SK-N-SH treated with all-trans-retinoic acid at 6 μM for 48 hours (cell line): ENCODE measurements around the gene GMIP.

Source experiments
- ATAC-seq: fragments of 200-7000 bp; cut with Tn5 transposase; 3 replicates; pipeline ENCODE4 v1.9.1; 2020; ENCODE audit warnings: mild to moderate bottlenecking, moderate library complexity
- ARNTL ChIP-seq: fragments of 450-650 bp; formaldehyde crosslinking; IDR thresholded peaks from 2 replicates; pipeline ENCODE4 v1.5.0; 2020; ENCODE audit warnings: low read depth, mild to moderate bottlenecking, moderate library complexity, borderline replicate concordance
- BACH2 ChIP-seq: fragments of 250-450 bp; sonication (Bioruptor Pico); IDR thresholded peaks from 2 replicates; pipeline ENCODE4 v1.9.0; 2021; ENCODE audit warnings: mild to moderate bottlenecking, borderline replicate concordance
- CSDC2 ChIP-seq: fragments of 250-450 bp; sonication (Bioruptor Pico); IDR thresholded peaks from 2 replicates; pipeline ENCODE4 v1.5.0; 2020; ENCODE audit warnings: mild to moderate bottlenecking, moderate library complexity
- GLIS3 ChIP-seq: fragments of 250-450 bp; sonication (Bioruptor Pico); IDR thresholded peaks from 2 replicates; pipeline ENCODE4 v1.5.0; 2020; ENCODE audit warnings: mild to moderate bottlenecking, moderate library complexity
- OSR1 ChIP-seq: fragments of 250-450 bp; sonication (Bioruptor Pico); IDR thresholded peaks from 2 replicates; pipeline ENCODE4 v1.8.0; 2022; ENCODE audit warnings: moderate library complexity, mild to moderate bottlenecking, inconsistent platforms
- PPARA ChIP-seq: fragments of 250-450 bp; sonication (Bioruptor Pico); IDR thresholded peaks from 2 replicates; pipeline ENCODE4 v1.5.0; 2020; ENCODE audit warnings: mild to moderate bottlenecking, borderline replicate concordance
- RARB ChIP-seq: fragments of 250-450 bp; sonication (Bioruptor Pico); IDR thresholded peaks from 2 replicates; pipeline ENCODE4 v1.8.0; 2021; ENCODE audit warnings: mild to moderate bottlenecking, moderate library complexity
- SNAI2 ChIP-seq: fragments of 250-450 bp; sonication (Bioruptor Pico); IDR thresholded peaks from 2 replicates; pipeline ENCODE4 v1.5.0; 2020; ENCODE audit warnings: mild to moderate bottlenecking, moderate library complexity
- TCF4 ChIP-seq: fragments of 250-450 bp; sonication (Bioruptor Pico); IDR thresholded peaks from 2 replicates; pipeline ENCODE4 v1.8.0; 2021; ENCODE audit warnings: mild to moderate bottlenecking, moderate library complexity, borderline replicate concordance
- TOX ChIP-seq: fragments of 250-450 bp; sonication (Bioruptor Pico); IDR thresholded peaks from 2 replicates; pipeline ENCODE4 v1.8.0; 2021; ENCODE audit warnings: mild to moderate bottlenecking, moderate library complexity, borderline replicate concordance
- ZC3H10 ChIP-seq: fragments of 250-450 bp; sonication (Bioruptor Pico); IDR thresholded peaks from 2 replicates; pipeline ENCODE4 v1.5.1; 2021; ENCODE audit warnings: mild to moderate bottlenecking, moderate library complexity
- ZFP30 ChIP-seq: fragments of 450-650 bp; formaldehyde crosslinking; IDR thresholded peaks from 2 replicates; pipeline ENCODE4 v1.5.0; 2022; ENCODE audit warnings: mild to moderate bottlenecking, moderate library complexity
- ZNF565 ChIP-seq: fragments of 450-650 bp; formaldehyde crosslinking; conservative IDR thresholded peaks from 2 replicates; pipeline ENCODE4 v1.5.0; 2020; ENCODE audit warnings: low read depth, mild to moderate bottlenecking, moderate library complexity
- ZNF70 ChIP-seq: fragments of 450-650 bp; formaldehyde crosslinking; IDR thresholded peaks from 2 replicates; pipeline ENCODE4 v1.5.0; 2020; ENCODE audit warnings: mild to moderate bottlenecking, moderate library complexity
- ZNF8 ChIP-seq: fragments of 450-650 bp; formaldehyde crosslinking; IDR thresholded peaks from 2 replicates; pipeline ENCODE4 v1.5.0; 2020; ENCODE audit warnings: mild to moderate bottlenecking, moderate library complexity
- TF ChIP-seq, protein P1 (sequence below): fragments of 250-450 bp; sonication (Bioruptor Pico); IDR thresholded peaks from 2 replicates; pipeline ENCODE4 v1.5.1; 2021; ENCODE audit warnings: mild to moderate bottlenecking, moderate library complexity
- TF ChIP-seq, protein P2 (sequence below): fragments of 250-450 bp; sonication (Bioruptor Pico); IDR thresholded peaks from 2 replicates; pipeline ENCODE4 v1.8.0; 2020; ENCODE audit warnings: mild to moderate bottlenecking, moderate library complexity, borderline replicate concordance
- TF ChIP-seq, protein P3 (sequence below): fragments of 250-450 bp; sonication (Bioruptor Pico); IDR thresholded peaks from 2 replicates; pipeline ENCODE4 v1.8.0; 2021; ENCODE audit warnings: low read depth, mild to moderate bottlenecking, moderate library complexity, borderline replicate concordance
- TF ChIP-seq, protein P4 (sequence below): fragments of 250-450 bp; sonication (Bioruptor Pico); IDR thresholded peaks from 2 replicates; pipeline ENCODE4 v1.5.0; 2020; ENCODE audit warnings: mild to moderate bottlenecking, moderate library complexity

Gene GMIP

DNA sequence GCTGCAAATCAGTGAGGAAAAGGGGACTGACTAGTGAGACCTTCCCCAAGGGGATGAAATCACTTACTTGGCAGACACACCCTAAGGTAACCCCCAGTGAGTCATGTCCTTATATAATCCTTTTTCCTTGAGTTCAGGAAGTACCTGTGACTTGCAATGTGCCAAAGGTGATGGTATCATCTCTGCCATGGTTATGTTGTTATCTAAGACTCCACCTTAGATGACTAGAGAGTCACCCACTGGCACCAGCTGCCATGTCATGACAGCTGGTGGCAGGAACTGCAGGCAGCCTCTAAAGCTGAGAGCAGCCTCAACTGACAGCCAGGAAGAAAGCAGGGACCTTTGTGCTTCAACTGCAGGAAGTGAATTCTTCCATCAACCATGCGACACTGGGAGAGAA is 37.4 kb downstream of the GMIP start:
- ATAC-seq: no peak

DNA sequence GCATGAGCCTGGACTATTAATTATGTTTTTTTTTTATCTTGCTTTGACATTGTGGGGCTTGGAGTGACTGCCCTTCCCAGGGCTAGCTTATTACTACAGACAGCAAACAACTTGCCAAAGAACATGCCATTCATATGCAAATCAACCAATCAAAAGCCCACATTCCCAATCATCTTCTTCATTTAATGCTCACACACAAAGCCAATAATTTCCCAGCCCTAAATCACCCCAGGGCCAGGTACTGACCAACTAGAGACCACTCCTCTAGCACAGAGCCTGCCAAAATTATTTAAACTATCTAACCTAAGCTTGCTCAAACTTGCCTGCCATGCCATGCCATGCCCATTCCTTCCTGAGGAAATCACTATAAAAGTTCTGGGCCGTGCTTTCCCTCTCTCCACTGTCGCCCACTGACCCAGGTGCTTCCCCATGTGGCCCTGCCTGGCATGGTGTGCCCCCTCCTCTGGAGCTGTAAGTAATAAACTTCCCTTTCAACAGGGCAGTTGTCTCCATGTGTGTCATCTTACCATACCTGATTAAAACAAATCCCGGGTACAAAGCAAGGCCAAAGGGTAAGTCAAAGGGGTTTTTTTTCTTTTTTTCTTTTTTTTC is 40.6 kb downstream of the GMIP start:
- no peak for ATAC-seq
- TF ChIP-seq SNAI2 (CRISPR knock-in tag): no peak
- TF ChIP-seq BACH2 (CRISPR knock-in tag): no peak
- TF ChIP-seq, protein P1, sequence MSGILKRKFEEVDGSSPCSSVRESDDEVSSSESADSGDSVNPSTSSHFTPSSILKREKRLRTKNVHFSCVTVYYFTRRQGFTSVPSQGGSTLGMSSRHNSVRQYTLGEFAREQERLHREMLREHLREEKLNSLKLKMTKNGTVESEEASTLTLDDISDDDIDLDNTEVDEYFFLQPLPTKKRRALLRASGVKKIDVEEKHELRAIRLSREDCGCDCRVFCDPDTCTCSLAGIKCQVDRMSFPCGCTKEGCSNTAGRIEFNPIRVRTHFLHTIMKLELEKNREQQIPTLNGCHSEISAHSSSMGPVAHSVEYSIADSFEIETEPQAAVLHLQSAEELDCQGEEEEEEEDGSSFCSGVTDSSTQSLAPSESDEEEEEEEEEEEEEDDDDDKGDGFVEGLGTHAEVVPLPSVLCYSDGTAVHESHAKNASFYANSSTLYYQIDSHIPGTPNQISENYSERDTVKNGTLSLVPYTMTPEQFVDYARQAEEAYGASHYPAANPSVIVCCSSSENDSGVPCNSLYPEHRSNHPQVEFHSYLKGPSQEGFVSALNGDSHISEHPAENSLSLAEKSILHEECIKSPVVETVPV (CRISPR knock-in tag): no peak
- no peak for TF ChIP-seq ZNF8 (CRISPR knock-in tag)
- TF ChIP-seq ZFP30 (CRISPR knock-in tag): no peak
- no peak for TF ChIP-seq ZNF70 (CRISPR knock-in tag)
- TF ChIP-seq, protein P2, sequence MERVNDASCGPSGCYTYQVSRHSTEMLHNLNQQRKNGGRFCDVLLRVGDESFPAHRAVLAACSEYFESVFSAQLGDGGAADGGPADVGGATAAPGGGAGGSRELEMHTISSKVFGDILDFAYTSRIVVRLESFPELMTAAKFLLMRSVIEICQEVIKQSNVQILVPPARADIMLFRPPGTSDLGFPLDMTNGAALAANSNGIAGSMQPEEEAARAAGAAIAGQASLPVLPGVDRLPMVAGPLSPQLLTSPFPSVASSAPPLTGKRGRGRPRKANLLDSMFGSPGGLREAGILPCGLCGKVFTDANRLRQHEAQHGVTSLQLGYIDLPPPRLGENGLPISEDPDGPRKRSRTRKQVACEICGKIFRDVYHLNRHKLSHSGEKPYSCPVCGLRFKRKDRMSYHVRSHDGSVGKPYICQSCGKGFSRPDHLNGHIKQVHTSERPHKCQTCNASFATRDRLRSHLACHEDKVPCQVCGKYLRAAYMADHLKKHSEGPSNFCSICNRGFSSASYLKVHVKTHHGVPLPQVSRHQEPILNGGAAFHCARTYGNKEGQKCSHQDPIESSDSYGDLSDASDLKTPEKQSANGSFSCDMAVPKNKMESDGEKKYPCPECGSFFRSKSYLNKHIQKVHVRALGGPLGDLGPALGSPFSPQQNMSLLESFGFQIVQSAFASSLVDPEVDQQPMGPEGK (CRISPR knock-in tag): no peak
- no peak for TF ChIP-seq ARNTL (CRISPR knock-in tag)
- no peak for TF ChIP-seq TOX (CRISPR knock-in tag)
- TF ChIP-seq OSR1 (CRISPR knock-in tag): no peak
- TF ChIP-seq, protein P3, sequence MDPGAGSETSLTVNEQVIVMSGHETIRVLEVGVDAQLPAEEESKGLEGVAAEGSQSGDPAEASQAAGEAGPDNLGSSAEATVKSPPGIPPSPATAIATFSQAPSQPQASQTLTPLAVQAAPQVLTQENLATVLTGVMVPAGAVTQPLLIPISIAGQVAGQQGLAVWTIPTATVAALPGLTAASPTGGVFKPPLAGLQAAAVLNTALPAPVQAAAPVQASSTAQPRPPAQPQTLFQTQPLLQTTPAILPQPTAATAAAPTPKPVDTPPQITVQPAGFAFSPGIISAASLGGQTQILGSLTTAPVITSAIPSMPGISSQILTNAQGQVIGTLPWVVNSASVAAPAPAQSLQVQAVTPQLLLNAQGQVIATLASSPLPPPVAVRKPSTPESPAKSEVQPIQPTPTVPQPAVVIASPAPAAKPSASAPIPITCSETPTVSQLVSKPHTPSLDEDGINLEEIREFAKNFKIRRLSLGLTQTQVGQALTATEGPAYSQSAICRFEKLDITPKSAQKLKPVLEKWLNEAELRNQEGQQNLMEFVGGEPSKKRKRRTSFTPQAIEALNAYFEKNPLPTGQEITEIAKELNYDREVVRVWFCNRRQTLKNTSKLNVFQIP: no peak
- no peak for TF ChIP-seq ZC3H10 (CRISPR knock-in tag)
- no peak for TF ChIP-seq PPARA
- TF ChIP-seq TCF4 (CRISPR knock-in tag): no peak
- TF ChIP-seq GLIS3 (CRISPR knock-in tag): no peak
- TF ChIP-seq RARB (CRISPR knock-in tag): no peak
- TF ChIP-seq CSDC2: no peak
- no peak for TF ChIP-seq ZNF565 (CRISPR knock-in tag)

More for the DNA sequence above, 37.4 kb downstream of the GMIP start:
- TF ChIP-seq SNAI2 (CRISPR knock-in tag) (no peak), ZNF70 (CRISPR knock-in tag) (no peak), CSDC2 (no peak), ZNF8 (CRISPR knock-in tag) (no peak), TOX (CRISPR knock-in tag) (no peak), TCF4 (CRISPR knock-in tag) (no peak), ZFP30 (CRISPR knock-in tag) (no peak), PPARA (no peak), OSR1 (CRISPR knock-in tag) (no peak), BACH2 (CRISPR knock-in tag) (no peak), RARB (CRISPR knock-in tag) (no peak), ZC3H10 (CRISPR knock-in tag) (no peak)
- TF ChIP-seq, protein P1 (CRISPR knock-in tag): no peak
- TF ChIP-seq, protein P3: no peak
- TF ChIP-seq, protein P4, sequence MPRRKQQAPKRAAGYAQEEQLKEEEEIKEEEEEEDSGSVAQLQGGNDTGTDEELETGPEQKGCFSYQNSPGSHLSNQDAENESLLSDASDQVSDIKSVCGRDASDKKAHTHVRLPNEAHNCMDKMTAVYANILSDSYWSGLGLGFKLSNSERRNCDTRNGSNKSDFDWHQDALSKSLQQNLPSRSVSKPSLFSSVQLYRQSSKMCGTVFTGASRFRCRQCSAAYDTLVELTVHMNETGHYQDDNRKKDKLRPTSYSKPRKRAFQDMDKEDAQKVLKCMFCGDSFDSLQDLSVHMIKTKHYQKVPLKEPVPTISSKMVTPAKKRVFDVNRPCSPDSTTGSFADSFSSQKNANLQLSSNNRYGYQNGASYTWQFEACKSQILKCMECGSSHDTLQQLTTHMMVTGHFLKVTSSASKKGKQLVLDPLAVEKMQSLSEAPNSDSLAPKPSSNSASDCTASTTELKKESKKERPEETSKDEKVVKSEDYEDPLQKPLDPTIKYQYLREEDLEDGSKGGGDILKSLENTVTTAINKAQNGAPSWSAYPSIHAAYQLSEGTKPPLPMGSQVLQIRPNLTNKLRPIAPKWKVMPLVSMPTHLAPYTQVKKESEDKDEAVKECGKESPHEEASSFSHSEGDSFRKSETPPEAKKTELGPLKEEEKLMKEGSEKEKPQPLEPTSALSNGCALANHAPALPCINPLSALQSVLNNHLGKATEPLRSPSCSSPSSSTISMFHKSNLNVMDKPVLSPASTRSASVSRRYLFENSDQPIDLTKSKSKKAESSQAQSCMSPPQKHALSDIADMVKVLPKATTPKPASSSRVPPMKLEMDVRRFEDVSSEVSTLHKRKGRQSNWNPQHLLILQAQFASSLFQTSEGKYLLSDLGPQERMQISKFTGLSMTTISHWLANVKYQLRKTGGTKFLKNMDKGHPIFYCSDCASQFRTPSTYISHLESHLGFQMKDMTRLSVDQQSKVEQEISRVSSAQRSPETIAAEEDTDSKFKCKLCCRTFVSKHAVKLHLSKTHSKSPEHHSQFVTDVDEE (CRISPR knock-in tag): no peak
- TF ChIP-seq, protein P2 (CRISPR knock-in tag): no peak
